Muscle layer of colon (tissue), 2 donors: ENCODE measurements around the gene CDC42BPB.

Experiments used
- H3K27ac ChIP-seq: one replicate; pipeline ENCODE4 v1.7.0; 2013; ENCODE audit warnings: low read depth, mild to moderate bottlenecking, low read length, moderate library complexity
- H3K27me3 ChIP-seq, 2 donors: one replicate each; pipeline ENCODE4 v1.7.0; 2013; ENCODE audit warnings: low read length in 2 of 2, mild to moderate bottlenecking in 2 of 2; ENCODE audit not compliant: insufficient read depth in 2 of 2, control insufficient read depth in 1 of 2
- H3K36me3 ChIP-seq: one replicate; pipeline ENCODE4 v1.7.0; 2013; ENCODE audit warnings: mild to moderate bottlenecking, low read length; ENCODE audit not compliant: insufficient read depth
- H3K4me1 ChIP-seq: one replicate; pipeline ENCODE4 v1.7.0; 2013; ENCODE audit warnings: mild to moderate bottlenecking, low read length; ENCODE audit not compliant: insufficient read depth
- H3K4me3 ChIP-seq, 2 donors: one replicate each; pipeline ENCODE4 v1.7.0; 2013; ENCODE audit warnings: low read length in 2 of 2, low read depth in 1 of 2, mild to moderate bottlenecking in 1 of 2, moderate library complexity in 1 of 2
- H3K9ac ChIP-seq: one replicate; pipeline ENCODE4 v1.7.0; 2013; ENCODE audit warnings: low read length
- H3K9me3 ChIP-seq: one replicate; pipeline ENCODE4 v1.7.0; 2013; ENCODE audit warnings: mild to moderate bottlenecking, low read length
- donor health status: abdominal sarcoma.
- donor health status: Adenocarcinoma of cecum.

Gene CDC42BPB

GRCh38 chr14:102966681-102967505 is 90.5 kb downstream of the CDC42BPB start:
- H3K9me3 ChIP-seq, result no peaks in the 10 kb centered on the region
- no peaks in the 10 kb centered on the region for H3K27me3 ChIP-seq
- no peak overlapping the region for H3K9ac ChIP-seq
- H3K4me1 ChIP-seq, result no peaks in the 10 kb centered on the region
- no peak overlapping the region for H3K27ac ChIP-seq
- H3K4me3 ChIP-seq, result no peak overlapping the region
- peaks cover 90% of the 10 kb centered on the region for H3K36me3 ChIP-seq

GRCh38 chr14:102965971-102966655 is 91.2 kb downstream of the CDC42BPB start:
- H3K27me3 ChIP-seq, result no peaks in the 10 kb centered on the region

DNA sequence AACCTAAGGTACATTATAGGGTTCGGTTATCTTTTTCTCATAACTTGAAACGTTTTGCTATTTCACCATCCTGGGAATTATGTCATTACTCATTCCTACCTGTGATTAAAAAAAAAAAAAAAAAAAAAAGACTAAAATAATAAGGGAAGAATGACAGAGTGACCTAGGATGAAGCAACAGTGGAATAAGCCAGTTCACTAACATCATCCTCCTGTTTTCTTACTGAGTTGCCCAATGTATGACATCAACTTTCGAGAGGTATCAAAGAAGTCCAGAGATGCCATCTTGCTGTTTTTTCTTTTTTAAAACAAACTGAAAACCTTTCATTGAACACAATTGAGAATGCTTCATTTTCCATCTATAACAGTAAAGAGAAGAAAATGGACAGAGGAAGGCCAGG is 92.1 kb downstream of the CDC42BPB start:
- no peak overlapping the region for H3K4me3 ChIP-seq
- H3K27ac ChIP-seq, result no peak overlapping the region
- no peaks in the 10 kb centered on the region for H3K4me1 ChIP-seq
- no peak overlapping the region for H3K9ac ChIP-seq
- peaks cover 83% of the 10 kb centered on the region for H3K36me3 ChIP-seq
- H3K27me3 ChIP-seq, result no peaks in the 10 kb centered on the region
- H3K9me3 ChIP-seq, result no peaks in the 10 kb centered on the region

More at GRCh38 chr14:102965971-102966655, 91.2 kb downstream of the CDC42BPB start:
- H3K4me1 ChIP-seq, result no peaks in the 10 kb centered on the region
- no peak overlapping the region for H3K27ac ChIP-seq
- no peaks in the 10 kb centered on the region for H3K9me3 ChIP-seq
- no peak overlapping the region for H3K4me3 ChIP-seq
- H3K36me3 ChIP-seq, result peaks cover 86% of the 10 kb centered on the region
- H3K9ac ChIP-seq, result no peak overlapping the region

DNA sequence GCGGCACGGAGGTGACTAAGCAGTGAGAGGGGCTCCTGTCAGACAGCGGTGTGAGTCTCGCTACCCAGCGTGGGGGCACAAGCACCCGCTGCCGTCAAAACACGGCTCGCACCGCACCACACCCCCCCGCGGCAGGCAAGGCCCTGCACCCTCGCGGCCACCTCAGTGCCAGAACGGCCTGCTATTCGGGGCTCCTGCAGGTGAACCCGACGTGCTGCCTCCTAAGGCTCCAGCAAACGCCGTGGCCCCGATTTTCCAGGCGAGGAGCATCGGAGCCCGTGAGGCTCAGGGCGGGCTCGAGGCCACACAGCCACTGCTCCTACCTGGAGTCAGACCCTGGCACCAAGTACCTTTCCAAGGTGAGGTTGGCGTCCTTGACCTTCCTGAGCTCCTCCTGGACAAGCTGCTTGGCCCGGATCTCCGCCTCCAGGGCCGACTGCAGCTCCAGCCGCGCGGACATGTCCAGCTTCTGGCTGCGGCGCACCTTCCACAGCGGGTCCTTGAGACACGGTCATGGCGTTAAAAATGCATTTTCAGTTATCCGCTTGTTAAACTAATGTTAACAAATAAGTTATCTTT is 93.1 kb downstream of the CDC42BPB start:
- no peak overlapping the region for H3K9ac ChIP-seq
- H3K27me3 ChIP-seq, result no peaks in the 10 kb centered on the region
- H3K27ac ChIP-seq, result no peak overlapping the region
- H3K4me1 ChIP-seq, result no peaks in the 10 kb centered on the region
- H3K4me3 ChIP-seq, result no peak overlapping the region
- no peaks in the 10 kb centered on the region for H3K9me3 ChIP-seq
- peaks cover 84% of the 10 kb centered on the region for H3K36me3 ChIP-seq

- Histone ChIP-seq H3K36me3 (peaks cover 82% of the 10 kb centered on the region), H3K9me3 (no peaks in the 10 kb centered on the region), H3K27ac (no peak overlapping the region), H3K27me3 (no peaks in the 10 kb centered on the region), H3K9ac (no peak overlapping the region), H3K4me3 (no peak overlapping the region), H3K4me1 (no peaks in the 10 kb centered on the region)
Observed at GRCh38 chr14:102962111-102962627, 95.2 kb downstream of the CDC42BPB start.

DNA sequence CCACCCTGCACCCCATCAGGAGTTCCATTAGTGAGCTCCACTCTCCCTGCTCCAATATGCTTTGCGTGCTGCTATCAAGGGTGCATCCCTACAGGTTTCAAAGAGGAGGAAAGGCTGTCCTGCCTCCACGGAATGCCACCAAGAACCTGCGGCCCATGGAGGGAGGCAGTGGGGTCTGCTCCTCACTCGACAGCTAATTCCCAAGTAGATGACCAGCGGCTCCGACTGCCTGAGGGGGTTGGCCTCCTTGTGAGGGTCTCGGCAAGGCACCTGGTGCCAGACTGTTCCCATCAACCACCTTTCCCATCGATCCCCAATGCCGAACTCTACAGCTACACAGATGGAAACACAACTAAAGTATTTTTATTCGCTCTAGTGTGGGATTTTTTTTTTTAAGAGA is 98.9 kb downstream of the CDC42BPB start:
- no peaks in the 10 kb centered on the region for H3K4me1 ChIP-seq
- H3K9ac ChIP-seq, result no peak overlapping the region
- no peaks in the 10 kb centered on the region for H3K9me3 ChIP-seq
- no peaks in the 10 kb centered on the region for H3K27me3 ChIP-seq
- no peak overlapping the region for H3K27ac ChIP-seq
- H3K36me3 ChIP-seq, result peaks cover 74% of the 10 kb centered on the region
- no peak overlapping the region for H3K4me3 ChIP-seq

GRCh38 chr14:102957222-102957621 is 100.1 kb downstream of the CDC42BPB start:
- Histone ChIP-seq H3K27ac (no peak overlapping the region), H3K36me3 (peaks cover 75% of the 10 kb centered on the region), H3K27me3 (no peaks in the 10 kb centered on the region), H3K9me3 (no peaks in the 10 kb centered on the region), H3K4me3 (no peak overlapping the region), H3K9ac (no peak overlapping the region), H3K4me1 (no peaks in the 10 kb centered on the region)

DNA sequence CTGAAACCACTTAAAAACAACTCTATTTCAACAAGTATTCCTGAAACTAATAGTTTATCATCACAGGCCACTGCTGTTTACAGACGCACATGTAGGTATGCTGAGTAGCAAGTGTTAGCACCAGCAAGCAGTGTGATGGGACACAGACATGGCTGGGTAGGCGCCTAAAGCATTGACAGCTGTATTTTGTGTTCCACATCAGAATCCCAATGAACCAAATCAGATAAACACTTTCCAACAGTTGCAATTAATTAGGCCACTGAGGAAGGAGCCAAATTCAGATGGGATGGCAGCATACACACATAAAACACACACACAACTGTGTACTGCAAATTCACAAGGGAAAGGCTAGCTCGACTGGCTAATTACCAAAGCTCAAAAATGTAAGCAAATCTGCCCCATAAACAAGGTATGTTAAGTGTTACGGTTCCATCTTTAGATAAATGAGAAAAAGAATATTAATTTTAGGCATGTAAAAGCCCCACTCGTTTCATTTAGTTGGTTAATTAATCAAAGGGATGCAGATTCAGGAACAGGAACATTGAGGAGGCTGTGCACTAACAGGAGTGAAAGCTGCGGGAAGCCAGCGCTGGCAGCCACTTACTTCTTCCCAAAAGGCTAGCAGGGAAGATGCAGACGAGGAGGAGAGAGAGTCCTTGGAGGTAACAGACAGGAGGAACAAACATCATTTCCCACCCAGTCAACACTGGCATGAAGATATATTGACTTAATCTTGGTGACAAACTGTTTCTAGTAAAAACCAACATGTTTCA is 101.5 kb downstream of the CDC42BPB start:
- H3K36me3 ChIP-seq, result peaks cover 79% of the 10 kb centered on the region
- H3K27ac ChIP-seq, result no peak overlapping the region
- no peak overlapping the region for H3K4me3 ChIP-seq
- H3K4me1 ChIP-seq, result no peaks in the 10 kb centered on the region
- no peaks in the 10 kb centered on the region for H3K9me3 ChIP-seq
- no peak overlapping the region for H3K9ac ChIP-seq
- H3K27me3 ChIP-seq, result no peaks in the 10 kb centered on the region

DNA sequence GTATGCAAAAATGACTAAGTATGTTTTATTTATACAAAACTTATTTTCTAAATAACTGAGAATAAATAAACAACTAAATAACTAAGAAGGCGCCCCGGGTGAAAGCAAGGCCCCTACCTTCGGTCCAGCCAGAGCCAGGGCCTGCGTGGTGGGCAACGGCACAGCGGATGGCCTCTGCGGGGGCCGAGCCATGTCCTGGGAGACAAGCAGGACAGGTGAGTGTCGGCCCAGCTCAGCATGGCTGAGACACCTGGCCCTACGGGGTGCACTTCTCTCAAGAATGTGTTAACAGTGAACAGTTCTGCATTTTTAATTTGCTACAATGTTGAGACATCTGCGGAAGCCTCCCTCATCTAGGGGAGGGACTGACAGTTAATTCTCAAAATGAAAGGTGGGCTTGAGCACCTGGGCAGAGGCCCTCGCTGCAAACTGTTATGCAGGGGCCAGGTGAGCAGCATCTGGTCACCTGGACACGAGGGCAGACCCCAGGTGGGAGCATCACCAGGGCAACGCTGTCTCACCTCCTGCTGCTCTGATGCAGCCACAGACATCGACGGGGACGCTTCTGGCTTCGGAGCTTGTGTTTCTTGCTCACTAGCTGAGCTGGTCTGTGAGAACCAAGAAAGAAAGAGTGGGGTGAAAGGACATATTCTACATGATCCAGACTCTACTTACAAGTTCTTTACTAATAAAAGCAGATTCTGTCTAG is 103.1 kb downstream of the CDC42BPB start:
- Histone ChIP-seq H3K9me3 (no peaks in the 10 kb centered on the region), H3K27me3 (no peaks in the 10 kb centered on the region), H3K4me1 (peaks cover 11% of the 10 kb centered on the region), H3K4me3 (no peak overlapping the region), H3K9ac (no peak overlapping the region), H3K36me3 (peaks cover 77% of the 10 kb centered on the region), H3K27ac (no peak overlapping the region)

- Histone ChIP-seq H3K36me3 (peaks cover 75% of the 10 kb centered on the region), H3K27ac (no peak overlapping the region), H3K4me3 (no peak overlapping the region), H3K9ac (no peak overlapping the region), H3K9me3 (no peaks in the 10 kb centered on the region), H3K27me3 (no peaks in the 10 kb centered on the region), H3K4me1 (peaks cover 15% of the 10 kb centered on the region)
Observed at GRCh38 chr14:102953100-102953499, 104.2 kb downstream of the CDC42BPB start.
